22Rv1 (cell line): ENCODE data around the gene GPR108.
"Not testable (repeated sequence)": the region's sequence is repeated elsewhere in the genome, so short reads cannot be mapped to it uniquely, and the experiment has no call there.

Experiments used
- H3K27ac ChIP-seq: fragments of 450-650 bp; 2 replicates; pipeline ENCODE4 v1.5.1; 2017
- CTCF ChIP-seq: fragments of 450-650 bp; IDR thresholded peaks from 2 replicates; pipeline ENCODE4 v1.5.1; 2017; ENCODE audit warnings: mild to moderate bottlenecking
- ZFX ChIP-seq: fragments of 450-650 bp; IDR thresholded peaks from 2 replicates; pipeline ENCODE4 v1.6.1; 2017; ENCODE audit warnings: antibody characterized with exemption, borderline replicate concordance

Gene GPR108

GRCh38 chr19:6767081-6767356, 29.6 kb upstream of the GPR108 start:
- TF ChIP-seq CTCF = no peak
- no peak for TF ChIP-seq ZFX
- H3K27ac ChIP-seq = peak overlapping the region; percentile 78

- TF ChIP-seq CTCF = no peak
- no peak for TF ChIP-seq ZFX
- H3K27ac ChIP-seq = peak overlapping the region; percentile 78
Measured at GRCh38 chr19:6766357-6767080, 29.1 kb upstream of the GPR108 start.

- no peak for TF ChIP-seq ZFX
- no peak for TF ChIP-seq CTCF
- peak overlapping the region; percentile 78 for H3K27ac ChIP-seq
Measured at GRCh38 chr19:6765738-6766356, 28.5 kb upstream of the GPR108 start.

GRCh38 chr19:6762253-6762797, 24.9 kb upstream of the GPR108 start:
- H3K27ac ChIP-seq = not testable (repeated sequence)

GRCh38 chr19:6761053-6761676, 23.8 kb upstream of the GPR108 start:
- H3K27ac ChIP-seq = no peak overlapping the region
- TF ChIP-seq CTCF = no peak
- no peak for TF ChIP-seq ZFX

GRCh38 chr19:6760606-6761005, 23.2 kb upstream of the GPR108 start:
- TF ChIP-seq ZFX = no peak
- no peak overlapping the region for H3K27ac ChIP-seq

GRCh38 chr19:6754653-6755463, 17.5 kb upstream of the GPR108 start:
- no peak for TF ChIP-seq CTCF
- no peak for TF ChIP-seq ZFX
- H3K27ac ChIP-seq = no peak overlapping the region

- TF ChIP-seq ZFX (no peak), CTCF (no peak)
- no peak overlapping the region for H3K27ac ChIP-seq
Measured at GRCh38 chr19:6754136-6754535, 16.8 kb upstream of the GPR108 start.
